NCI-H2227 (cell line): ENCODE measurements around the gene ME3.
"Not testable (repeated sequence)": the region's sequence is repeated elsewhere in the genome, so short reads cannot be mapped to it uniquely, and the experiment has no call there.

ENCODE experiments used
- DNase-seq: peaks from one replicate; lab custom pipeline; 2025; ENCODE audit not compliant: unreplicated experiment; lab: John Stamatoyannopoulos, UW

Gene ME3

GRCh38 chr11:86666193-86666592 lies 6.2 kb downstream of the ME3 start:
- DNase-seq: no peak

- no peak for DNase-seq
Observed at GRCh38 chr11:86664930-86665329, 7.5 kb downstream of the ME3 start.

DNA sequence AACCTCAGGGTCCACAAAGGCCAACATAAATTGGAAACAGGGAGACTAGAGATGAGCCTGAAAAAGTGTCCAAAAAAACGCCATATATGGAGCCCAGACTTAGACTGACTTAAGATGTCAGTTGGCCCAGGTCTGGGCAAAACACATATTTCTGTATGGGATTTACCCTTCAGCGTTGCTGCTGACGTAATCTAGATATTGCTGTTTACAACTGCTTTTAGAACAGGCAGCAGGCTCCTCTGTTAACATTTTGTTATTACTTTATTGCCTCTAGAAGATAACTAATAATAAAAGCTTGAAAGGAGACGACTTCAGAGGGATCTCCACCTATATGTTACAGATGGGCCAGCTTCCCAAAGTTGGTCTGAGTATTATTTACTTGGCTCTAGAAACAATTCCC lies 8.7 kb downstream of the ME3 start:
- no peak for DNase-seq

- DNase-seq: no peak
Observed at GRCh38 chr11:86663291-86663690, 9.1 kb downstream of the ME3 start.

DNA sequence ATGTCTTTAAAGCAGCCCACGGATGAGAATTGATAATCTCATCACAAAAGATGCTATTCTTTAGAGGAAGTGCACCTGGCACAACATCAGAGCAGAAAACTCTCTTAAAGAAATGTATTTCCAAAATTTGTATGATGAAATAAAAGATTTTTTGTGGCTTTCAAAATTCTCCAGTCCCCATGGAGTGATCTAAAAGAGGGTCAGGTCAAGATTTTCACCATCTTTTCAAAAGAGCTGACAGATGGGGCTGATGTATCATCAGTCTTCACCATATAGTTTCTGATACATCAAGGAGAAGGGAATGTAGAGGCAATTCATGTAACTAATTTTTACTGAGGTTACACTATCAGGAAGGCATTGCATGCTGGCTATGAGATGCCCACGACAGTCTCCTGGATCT lies 11.7 kb downstream of the ME3 start:
- no peak for DNase-seq

- DNase-seq: no peak
Observed at GRCh38 chr11:86660088-86660487, 12.3 kb downstream of the ME3 start.

- no peak for DNase-seq
Observed at GRCh38 chr11:86658534-86658933, 13.9 kb downstream of the ME3 start.

DNA sequence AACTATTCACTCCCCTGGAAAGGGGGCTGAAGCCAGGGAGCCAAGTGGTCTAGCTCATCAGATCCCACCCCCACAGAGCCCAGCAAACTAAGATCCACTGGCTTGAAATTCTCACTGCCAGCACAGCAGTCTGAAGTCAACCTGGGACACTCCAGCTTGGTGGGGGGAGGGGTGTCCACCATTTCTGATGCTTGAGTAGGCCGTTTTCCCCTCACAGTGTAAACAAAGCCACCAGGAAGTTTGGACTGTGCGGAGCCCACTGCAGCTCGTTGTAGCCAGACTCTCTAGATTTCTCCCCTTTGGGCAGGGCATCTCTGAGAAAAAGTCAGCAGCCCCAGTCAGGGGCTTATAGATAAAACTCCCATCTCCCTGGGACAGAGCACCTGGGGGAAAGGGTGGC lies 27.2 kb downstream of the ME3 start:
- not testable (repeated sequence) for DNase-seq

DNA sequence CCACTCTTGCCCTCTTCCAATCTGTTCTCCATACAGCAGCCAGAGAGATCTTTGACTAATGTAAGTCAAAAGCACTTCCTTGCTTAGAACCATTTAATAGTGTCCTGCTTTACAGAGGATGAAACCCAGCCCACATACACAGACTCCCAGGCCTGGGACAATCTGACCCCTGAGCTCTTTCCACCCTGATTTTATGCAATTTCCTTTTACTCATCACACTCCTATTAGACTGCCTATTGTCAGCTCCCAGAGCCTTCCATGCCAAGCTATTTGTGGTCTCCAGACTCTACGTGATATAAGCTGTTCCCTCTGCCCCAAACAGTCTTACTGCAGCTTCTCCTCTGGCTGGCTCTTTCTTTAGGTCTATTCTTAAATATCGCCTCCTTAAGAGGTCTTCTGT lies 28.1 kb downstream of the ME3 start:
- DNase-seq: no peak

GRCh38 chr11:86641537-86642261 lies 30.7 kb downstream of the ME3 start:
- no peak for DNase-seq

GRCh38 chr11:86639137-86639536 lies 33.3 kb downstream of the ME3 start:
- no peak for DNase-seq

GRCh38 chr11:86638673-86639072 lies 33.7 kb downstream of the ME3 start:
- no peak for DNase-seq

- no peak for DNase-seq
Observed at GRCh38 chr11:86637988-86638387, 34.4 kb downstream of the ME3 start.

GRCh38 chr11:86636275-86636674 lies 36.1 kb downstream of the ME3 start:
- DNase-seq: no peak

DNA sequence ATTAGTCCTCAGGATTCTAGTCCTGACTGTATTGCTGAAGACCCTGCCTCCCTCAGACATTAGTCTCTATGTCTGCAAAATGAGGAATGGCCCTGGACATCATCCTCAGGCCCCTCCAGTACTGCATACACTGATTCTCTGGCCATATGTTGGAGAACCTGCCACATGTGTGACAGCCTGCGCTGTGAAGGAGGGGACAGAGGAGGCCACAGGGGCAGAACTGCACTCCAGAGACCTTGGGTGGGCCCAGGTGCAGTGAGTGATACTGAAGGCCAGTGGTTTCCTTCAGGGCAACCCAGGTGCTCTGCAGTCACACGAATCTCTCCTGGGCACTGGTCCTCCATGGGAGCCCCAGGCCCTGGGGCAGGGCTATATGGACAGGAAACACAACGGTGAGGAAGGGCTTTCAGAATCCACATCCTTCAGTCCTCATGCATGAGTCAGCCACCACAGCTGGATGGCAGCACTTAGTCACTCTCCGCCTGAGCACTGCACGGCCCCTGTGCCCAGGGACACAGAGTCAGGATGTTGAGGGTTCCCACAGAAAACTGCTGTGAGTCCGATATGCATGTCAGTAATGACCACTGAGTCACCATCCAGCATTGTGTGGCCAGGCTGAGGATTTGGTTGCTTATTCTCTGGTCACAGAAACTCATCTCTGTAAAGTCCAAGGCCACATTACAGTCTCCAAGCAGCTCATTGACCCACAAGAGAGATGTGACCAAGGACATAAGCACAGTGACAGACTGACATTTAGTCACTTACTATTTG lies 39.7 kb downstream of the ME3 start:
- DNase-seq: no peak

GRCh38 chr11:86630229-86630981 lies 42.0 kb downstream of the ME3 start:
- DNase-seq: no peak

GRCh38 chr11:86629045-86629706 lies 43.2 kb downstream of the ME3 start:
- DNase-seq: no peak

DNA sequence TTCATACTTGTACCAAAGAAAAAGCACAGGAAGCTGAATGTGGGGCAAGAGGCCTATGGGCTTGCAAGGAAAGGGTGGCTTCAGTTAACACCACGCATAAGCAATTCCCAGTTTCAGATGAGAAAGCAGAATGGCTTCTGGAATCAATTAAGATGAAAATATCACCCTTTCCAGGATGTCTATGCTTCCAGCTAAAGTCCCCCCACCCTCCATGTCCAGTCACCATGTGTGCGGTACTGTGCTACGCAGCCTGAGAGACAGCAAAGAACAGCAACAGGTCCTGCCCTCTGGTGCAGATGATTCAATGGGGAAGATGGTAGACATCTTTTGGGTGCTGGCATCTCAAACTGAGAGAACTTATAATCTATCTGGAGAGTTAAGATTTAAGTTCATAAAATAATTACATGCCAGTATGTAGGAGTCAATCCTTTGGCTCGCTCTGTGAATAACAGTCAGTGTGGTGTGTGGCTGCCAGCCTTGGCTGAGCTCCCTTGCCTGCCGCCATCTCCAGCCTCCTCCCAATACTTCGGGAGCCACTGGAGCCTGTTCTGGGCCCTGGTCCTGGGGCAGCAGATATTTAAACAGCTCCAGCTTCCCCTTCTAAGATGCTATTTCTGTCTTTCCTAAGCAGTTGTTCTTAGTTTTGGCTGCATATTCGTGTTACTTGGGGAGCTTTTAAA lies 44.5 kb downstream of the ME3 start:
- no peak for DNase-seq

DNA sequence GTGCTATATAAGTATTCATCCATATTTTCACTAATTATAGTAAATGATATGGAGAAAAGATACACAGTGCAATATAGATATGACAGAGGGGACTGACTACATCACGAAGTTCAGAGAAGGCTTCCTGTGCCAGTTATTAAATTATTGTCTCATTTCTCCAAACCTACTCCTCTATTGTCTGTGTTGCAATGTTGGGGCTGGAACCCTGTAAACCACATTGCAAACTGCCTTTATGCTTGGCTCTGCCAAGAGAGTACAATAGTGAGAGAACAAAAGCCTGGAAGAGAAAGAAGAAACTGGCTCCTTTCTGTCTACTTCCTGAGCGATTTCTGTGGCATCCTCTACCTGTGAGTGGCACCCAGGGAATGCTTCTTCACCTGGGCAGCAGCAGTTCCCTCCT lies 46.4 kb downstream of the ME3 start:
- no peak for DNase-seq

DNA sequence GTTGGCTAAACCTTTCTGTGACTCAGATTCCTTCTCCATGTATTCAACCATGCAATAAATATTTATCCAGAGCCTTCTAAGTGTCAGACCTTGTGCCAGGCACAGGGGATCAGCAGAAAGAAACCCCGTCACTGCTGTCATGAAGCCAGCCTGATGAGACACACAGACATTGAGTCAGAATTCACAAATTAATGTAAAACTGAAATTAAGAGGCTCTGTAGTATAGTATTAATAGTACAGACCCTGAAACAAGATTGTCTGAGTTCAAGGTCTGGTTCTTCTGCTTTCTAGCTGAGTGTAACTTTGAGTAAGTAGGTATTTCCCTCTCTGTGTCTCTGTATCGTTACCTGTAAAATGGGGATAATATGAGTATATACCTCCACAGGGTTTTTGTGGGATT lies 46.9 kb downstream of the ME3 start:
- no peak for DNase-seq

- DNase-seq: no peak
Observed at GRCh38 chr11:86624366-86624765, 48.0 kb downstream of the ME3 start.
